ENCODE results near the gene GLI3. TPM values are rescaled to one million over a fixed set of nuclear protein-coding genes. Genes with fewer than 3 reads are reported as not detected.
"Not testable (repeated sequence)": the region's sequence is repeated elsewhere in the genome, so short reads cannot be mapped to it uniquely, and the experiment has no call there.

GLI3 gene
- polyA plus RNA-seq, 1 experiment = 6.0 TPM

GRCh38 chr7:42212541-42213090 lies 24.4 kb downstream of the GLI3 start:
- no peak for DNase-seq (ENCODE audit: low read depth, low spot score)
- TF ChIP-seq, protein P1, sequence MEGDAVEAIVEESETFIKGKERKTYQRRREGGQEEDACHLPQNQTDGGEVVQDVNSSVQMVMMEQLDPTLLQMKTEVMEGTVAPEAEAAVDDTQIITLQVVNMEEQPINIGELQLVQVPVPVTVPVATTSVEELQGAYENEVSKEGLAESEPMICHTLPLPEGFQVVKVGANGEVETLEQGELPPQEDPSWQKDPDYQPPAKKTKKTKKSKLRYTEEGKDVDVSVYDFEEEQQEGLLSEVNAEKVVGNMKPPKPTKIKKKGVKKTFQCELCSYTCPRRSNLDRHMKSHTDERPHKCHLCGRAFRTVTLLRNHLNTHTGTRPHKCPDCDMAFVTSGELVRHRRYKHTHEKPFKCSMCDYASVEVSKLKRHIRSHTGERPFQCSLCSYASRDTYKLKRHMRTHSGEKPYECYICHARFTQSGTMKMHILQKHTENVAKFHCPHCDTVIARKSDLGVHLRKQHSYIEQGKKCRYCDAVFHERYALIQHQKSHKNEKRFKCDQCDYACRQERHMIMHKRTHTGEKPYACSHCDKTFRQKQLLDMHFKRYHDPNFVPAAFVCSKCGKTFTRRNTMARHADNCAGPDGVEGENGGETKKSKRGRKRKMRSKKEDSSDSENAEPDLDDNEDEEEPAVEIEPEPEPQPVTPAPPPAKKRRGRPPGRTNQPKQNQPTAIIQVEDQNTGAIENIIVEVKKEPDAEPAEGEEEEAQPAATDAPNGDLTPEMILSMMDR (IDR thresholded peaks at IDR 0.05; ENCODE audit: low read depth, low read length) = no peak
- Histone ChIP-seq H3K4me3 (ENCODE audit: low read depth, low read length) (no peak overlapping the region), H3K27me3 (ENCODE audit: control insufficient read depth, insufficient read depth, low read length) (no peaks in the 10 kb centered on the region), H3K9me3 (ENCODE audit: control insufficient read depth, insufficient read depth, low read length) (no peaks in the 10 kb centered on the region), H3K27ac (ENCODE audit: low read depth, low read length) (no peak overlapping the region)
- CTCF ChIA-PET = no interaction called here
- POLR2A ChIA-PET = no interaction called here

- no peaks in the 10 kb centered on the region for H3K9me3 ChIP-seq (ENCODE audit: control insufficient read depth, insufficient read depth, low read length)
- no peaks in the 10 kb centered on the region for H3K27me3 ChIP-seq (ENCODE audit: control insufficient read depth, insufficient read depth, low read length)
- CTCF ChIA-PET = interaction anchor here (0.9 kb wide), 1 partner anchor 233 kb away, joined by 4 read pairs; no protein-coding TSS in a partner anchor
- no peak overlapping the region for H3K27ac ChIP-seq (ENCODE audit: low read depth, low read length)
- TF ChIP-seq, protein P1 (IDR thresholded peaks at IDR 0.05; ENCODE audit: low read depth, low read length) = no peak
- no peak for DNase-seq (ENCODE audit: low read depth, low spot score)
- POLR2A ChIA-PET = no interaction called here
- no peak overlapping the region for H3K4me3 ChIP-seq (ENCODE audit: low read depth, low read length)
These were observed 25.1 kb downstream of the GLI3 start for GRCh38 chr7:42211938-42212337.

DNA sequence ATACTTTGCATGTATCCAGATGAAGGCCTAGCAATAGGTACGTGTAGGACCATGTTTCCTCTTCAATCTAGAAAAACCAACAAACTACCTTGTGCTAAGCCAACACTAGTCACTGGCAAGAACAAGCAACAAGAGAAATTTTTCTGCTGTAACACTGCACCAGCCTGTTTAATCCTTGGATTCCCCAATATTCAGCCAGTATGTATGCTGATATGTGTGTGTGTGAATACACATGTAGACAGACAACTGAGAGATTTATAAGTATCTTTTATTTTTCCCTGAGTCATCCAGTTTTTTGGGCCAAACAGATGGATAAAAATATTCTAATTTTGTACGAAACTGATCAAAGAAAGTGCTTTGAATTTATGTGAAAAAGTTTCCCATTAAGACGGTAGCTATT lies 26.2 kb downstream of the GLI3 start:
- ChIA-PET CTCF (interaction anchor here (0.9 kb wide), 1 partner anchor 232 kb away, joined by 4 read pairs; no protein-coding TSS in a partner anchor), POLR2A (no interaction called here)
- Histone ChIP-seq H3K27me3 (ENCODE audit: control insufficient read depth, insufficient read depth, low read length) (no peaks in the 10 kb centered on the region), H3K9me3 (ENCODE audit: control insufficient read depth, insufficient read depth, low read length) (no peaks in the 10 kb centered on the region), H3K4me3 (ENCODE audit: low read depth, low read length) (no peak overlapping the region), H3K27ac (ENCODE audit: low read depth, low read length) (no peak overlapping the region)
- no peak for DNase-seq (ENCODE audit: low read depth, low spot score)
- TF ChIP-seq, protein P1 (IDR thresholded peaks at IDR 0.05; ENCODE audit: low read depth, low read length) = no peak

GRCh38 chr7:42210333-42210732 lies 26.7 kb downstream of the GLI3 start:
- TF ChIP-seq, protein P1 (IDR thresholded peaks at IDR 0.05; ENCODE audit: low read depth, low read length) = no peak
- Histone ChIP-seq H3K27ac (ENCODE audit: low read depth, low read length) (no peak overlapping the region), H3K27me3 (ENCODE audit: control insufficient read depth, insufficient read depth, low read length) (no peaks in the 10 kb centered on the region), H3K4me3 (ENCODE audit: low read depth, low read length) (no peak overlapping the region), H3K9me3 (ENCODE audit: control insufficient read depth, insufficient read depth, low read length) (no peaks in the 10 kb centered on the region)
- ChIA-PET POLR2A (interaction anchor here (0.7 kb wide), 1 partner anchor 170 kb away, joined by 8 read pairs; no protein-coding TSS in a partner anchor), CTCF (interaction anchor here (1.1 to 2.0 kb wide), 2 partner anchors 14 to 231 kb away, joined by 4 read pairs; no protein-coding TSS in a partner anchor)
- DNase-seq (ENCODE audit: low read depth, low spot score) = no peak

- CTCF ChIA-PET = interaction anchor here (1.1 to 2.0 kb wide), 4 partner anchors 15 to 268 kb away, joined by 3 to 4 read pairs (median 4); no protein-coding TSS in a partner anchor
- DNase-seq (ENCODE audit: low read depth, low spot score); H3K27ac ChIP-seq (ENCODE audit: low read depth, low read length); POLR2A ChIA-PET; H3K9me3 ChIP-seq (ENCODE audit: control insufficient read depth, insufficient read depth, low read length); H3K4me3 ChIP-seq (ENCODE audit: low read depth, low read length); H3K27me3 ChIP-seq (ENCODE audit: control insufficient read depth, insufficient read depth, low read length): not testable (repeated sequence)
These were observed 27.9 kb downstream of the GLI3 start for GRCh38 chr7:42209085-42209484.

Measured in AG04450 (cell line).